ENCODE results near the gene WASHC3.

DNA sequence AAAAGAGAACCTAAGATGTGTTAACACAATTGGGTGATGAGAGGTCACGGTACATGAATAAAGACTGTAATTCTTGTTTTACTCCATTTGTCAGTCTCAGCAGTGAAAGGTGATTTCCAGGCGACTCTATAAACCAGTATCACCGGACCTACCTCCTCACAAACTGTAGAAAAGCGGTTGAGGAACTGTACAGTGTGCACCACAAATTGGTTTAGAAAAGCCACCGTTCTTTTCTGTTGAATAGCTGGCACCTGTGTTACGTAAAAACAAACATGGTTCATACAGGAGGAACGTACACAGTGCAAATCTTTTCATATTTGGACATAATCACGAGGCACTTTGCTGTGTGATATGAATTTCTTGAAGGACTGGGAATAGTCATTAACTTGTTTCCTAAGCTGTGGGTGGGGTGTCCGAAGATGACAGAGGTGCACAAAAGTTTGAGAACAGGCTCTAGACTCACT lies 663 bp downstream of the WASHC3 start:
- TF ChIP-seq POLR2A (IDR thresholded peaks at IDR 0.05) (no peak), POLR2AphosphoS5 (IDR thresholded peaks at IDR 0.05) (peak; percentile 24)
- TF ChIP-seq, protein P1, sequence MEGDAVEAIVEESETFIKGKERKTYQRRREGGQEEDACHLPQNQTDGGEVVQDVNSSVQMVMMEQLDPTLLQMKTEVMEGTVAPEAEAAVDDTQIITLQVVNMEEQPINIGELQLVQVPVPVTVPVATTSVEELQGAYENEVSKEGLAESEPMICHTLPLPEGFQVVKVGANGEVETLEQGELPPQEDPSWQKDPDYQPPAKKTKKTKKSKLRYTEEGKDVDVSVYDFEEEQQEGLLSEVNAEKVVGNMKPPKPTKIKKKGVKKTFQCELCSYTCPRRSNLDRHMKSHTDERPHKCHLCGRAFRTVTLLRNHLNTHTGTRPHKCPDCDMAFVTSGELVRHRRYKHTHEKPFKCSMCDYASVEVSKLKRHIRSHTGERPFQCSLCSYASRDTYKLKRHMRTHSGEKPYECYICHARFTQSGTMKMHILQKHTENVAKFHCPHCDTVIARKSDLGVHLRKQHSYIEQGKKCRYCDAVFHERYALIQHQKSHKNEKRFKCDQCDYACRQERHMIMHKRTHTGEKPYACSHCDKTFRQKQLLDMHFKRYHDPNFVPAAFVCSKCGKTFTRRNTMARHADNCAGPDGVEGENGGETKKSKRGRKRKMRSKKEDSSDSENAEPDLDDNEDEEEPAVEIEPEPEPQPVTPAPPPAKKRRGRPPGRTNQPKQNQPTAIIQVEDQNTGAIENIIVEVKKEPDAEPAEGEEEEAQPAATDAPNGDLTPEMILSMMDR (IDR thresholded peaks at IDR 0.05) = no peak

All from prostate gland (tissue), 2 donors.